LNCAP (cell line): Measurements from ENCODE around the gene RASGRP2.

ENCODE experiments used
- TF ChIP-seq, protein P1 (sequence below): fragments of 450-650 bp; IDR thresholded peaks from 2 replicates; pipeline ENCODE4 v1.5.1; 2017; ENCODE audit warnings: mild to moderate bottlenecking

RASGRP2 gene

DNA sequence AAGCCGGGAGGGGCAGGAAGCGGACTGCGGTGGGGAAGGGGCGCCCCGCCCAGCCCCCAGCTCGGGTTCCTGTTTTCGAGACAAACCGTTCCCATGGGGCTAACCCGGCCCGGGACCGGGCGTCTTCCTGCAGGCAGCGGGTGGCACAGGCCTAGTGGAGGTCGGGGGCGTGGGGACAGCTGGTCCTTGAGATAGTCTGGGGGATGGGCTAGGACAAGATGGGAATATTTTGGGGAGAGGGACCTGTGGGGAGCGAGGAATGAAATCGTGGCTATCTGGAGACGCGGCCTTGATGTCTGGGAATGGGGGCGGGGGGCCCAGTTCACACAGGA is 1.2 kb upstream of the RASGRP2 start:
- TF ChIP-seq, protein P1, sequence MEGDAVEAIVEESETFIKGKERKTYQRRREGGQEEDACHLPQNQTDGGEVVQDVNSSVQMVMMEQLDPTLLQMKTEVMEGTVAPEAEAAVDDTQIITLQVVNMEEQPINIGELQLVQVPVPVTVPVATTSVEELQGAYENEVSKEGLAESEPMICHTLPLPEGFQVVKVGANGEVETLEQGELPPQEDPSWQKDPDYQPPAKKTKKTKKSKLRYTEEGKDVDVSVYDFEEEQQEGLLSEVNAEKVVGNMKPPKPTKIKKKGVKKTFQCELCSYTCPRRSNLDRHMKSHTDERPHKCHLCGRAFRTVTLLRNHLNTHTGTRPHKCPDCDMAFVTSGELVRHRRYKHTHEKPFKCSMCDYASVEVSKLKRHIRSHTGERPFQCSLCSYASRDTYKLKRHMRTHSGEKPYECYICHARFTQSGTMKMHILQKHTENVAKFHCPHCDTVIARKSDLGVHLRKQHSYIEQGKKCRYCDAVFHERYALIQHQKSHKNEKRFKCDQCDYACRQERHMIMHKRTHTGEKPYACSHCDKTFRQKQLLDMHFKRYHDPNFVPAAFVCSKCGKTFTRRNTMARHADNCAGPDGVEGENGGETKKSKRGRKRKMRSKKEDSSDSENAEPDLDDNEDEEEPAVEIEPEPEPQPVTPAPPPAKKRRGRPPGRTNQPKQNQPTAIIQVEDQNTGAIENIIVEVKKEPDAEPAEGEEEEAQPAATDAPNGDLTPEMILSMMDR = no peak

DNA sequence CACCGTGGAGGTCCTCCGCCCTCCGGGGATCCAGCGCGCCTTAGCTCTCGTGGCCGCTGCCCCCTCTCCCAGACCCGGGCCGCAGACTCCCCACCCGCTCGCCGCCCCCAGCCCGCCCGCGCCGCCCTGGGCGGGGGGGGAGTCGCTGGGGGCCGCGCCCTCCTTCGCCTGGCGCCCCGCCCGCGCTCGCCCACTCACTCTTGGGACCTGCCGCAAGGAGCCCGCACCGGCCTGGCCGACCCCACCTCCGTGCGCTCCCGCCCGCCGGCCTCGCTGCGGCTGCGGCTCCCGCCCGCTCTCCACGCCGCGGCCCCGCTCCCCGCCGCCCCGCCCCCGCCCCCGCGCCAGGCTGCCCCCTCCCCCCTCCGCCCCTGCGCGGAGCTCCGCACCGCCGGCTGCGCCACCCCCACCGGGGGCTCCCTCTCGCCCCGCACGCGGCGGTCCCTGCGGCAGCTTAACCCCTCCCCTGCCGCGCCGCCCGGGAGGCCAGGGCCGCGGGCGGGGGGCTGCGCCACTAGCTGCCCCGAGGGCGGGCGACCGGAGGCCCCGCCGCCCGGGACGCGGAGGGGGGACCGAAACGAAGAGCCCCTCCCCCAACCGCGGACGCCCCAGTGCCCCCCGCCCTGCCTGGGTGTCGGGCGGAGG is 724 bp upstream of the RASGRP2 start:
- TF ChIP-seq, protein P1 = no peak

DNA sequence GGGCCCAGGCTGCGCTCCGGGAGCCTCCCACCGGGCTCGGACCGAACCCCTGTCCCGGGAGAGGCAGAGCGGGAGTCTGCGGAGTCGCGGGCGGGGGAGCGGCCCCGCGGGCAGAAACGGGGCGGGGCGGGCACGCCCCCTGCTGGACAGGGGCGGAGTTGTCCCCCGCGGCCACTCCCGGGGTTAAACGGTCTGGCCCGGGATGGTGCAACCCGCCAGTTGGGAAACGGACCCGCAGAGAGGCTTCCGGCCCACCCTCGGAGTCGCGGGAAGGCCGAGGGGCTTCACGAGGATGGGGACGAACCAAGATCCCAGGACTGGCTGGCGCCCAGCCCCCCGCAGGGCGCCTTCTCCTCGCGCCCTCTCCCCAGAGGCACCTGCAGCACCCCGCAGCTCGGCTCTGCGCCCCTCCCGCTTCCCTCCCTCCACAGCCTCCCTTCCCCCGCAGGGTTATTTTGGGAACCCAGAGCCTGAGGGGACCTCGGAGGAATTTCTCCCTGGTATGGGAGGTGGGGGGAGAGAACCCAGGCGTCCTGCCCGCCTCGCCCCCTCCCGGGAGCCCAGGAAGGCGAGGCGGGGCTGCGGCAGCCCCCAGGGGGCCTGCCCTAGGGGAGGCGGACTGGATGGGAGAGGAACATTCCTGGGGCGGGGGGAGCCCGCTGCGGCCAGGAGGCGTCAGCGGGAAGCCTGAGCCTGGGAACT is 902 bp downstream of the RASGRP2 start:
- TF ChIP-seq, protein P1 = peak; percentile 92

- TF ChIP-seq, protein P1 = no peak
These were observed 1.7 kb downstream of the RASGRP2 start for GRCh38 chr11:64742087-64742888.

- TF ChIP-seq, protein P1 = no peak
These were observed 2.4 kb downstream of the RASGRP2 start for GRCh38 chr11:64741375-64742086.

DNA sequence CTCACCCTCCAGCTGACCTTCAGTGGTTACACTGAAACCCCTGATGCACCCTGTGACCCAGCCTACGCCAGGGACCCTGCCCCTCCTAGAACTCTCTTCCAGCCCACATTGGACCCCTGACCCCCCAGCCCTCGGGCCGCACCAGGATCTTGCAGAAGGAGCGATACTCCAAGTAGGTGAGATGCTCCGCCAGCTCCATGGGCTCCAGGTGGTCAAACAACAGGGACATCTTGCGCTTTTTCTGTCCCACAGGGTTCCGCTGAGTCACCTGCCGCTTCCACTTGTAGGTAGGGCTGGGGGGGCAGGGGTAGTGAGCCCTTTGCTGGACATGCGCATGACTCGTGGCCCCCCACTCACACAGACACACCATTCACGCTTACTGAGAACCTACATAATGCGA is 4.1 kb downstream of the RASGRP2 start:
- TF ChIP-seq, protein P1 = no peak

- TF ChIP-seq, protein P1 = no peak
These were observed 7.3 kb downstream of the RASGRP2 start for GRCh38 chr11:64736654-64737053.
